Measurements from ENCODE around the gene RLN2.
"Not testable (repeated sequence)": the region's sequence is repeated elsewhere in the genome, so short reads cannot be mapped to it uniquely, and the experiment has no call there.

RLN2 gene, protein sequence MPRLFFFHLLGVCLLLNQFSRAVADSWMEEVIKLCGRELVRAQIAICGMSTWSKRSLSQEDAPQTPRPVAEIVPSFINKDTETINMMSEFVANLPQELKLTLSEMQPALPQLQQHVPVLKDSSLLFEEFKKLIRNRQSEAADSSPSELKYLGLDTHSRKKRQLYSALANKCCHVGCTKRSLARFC

DNA sequence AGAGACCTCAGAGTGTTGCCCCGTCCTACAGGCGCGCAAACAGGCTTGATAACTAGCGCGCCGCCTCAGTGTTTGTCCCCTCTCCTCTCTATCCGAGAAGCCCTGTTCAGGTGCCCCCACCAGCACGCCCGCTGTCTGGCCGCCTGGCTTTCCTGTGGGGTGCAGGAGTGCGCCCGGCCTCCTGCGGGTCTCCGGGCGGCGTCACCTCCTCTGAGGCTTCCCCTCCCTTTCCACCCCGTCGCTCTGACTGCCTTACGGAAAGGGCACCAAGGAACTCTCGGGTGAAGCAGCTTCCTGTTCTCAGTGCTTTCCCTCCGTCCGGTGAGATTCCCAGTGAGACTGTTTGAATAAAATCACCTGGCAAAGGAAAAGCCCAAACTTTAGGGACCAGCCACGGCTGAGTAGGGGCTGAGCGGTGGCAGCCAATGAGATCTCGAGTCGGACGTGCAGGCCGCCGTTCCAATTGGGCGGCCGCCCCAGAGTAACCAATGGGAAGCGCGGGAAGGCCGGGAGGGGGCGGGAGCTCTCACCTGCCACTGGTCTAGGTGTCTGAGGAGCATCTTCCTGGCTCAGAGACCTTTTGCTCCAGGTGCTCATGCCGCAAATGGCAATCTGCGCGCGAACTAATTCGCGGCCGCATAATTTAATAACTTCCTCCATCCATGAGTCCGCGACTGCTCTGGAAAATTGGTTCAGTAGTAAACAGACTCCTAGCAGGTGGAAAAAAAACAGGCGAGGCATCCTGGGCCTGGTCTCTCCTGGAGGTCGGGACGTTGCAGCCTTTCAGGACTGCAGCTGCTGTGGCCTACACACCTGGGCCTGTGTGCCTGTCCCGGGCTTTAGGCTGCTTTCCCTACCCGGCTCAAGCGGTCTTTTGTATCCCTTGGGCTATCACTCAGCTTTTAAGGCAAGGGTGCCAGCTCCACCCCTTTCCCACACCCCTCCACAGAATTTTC is at the start of gene RLN2:
Gene RLN2 (minus strand): TSS at position 877 of the 956 bp plus-strand sequence. CDS start 136 bp downstream, at position 741.
- not testable (repeated sequence) for DNase-seq (ENCODE audit: low spot score)

DNA sequence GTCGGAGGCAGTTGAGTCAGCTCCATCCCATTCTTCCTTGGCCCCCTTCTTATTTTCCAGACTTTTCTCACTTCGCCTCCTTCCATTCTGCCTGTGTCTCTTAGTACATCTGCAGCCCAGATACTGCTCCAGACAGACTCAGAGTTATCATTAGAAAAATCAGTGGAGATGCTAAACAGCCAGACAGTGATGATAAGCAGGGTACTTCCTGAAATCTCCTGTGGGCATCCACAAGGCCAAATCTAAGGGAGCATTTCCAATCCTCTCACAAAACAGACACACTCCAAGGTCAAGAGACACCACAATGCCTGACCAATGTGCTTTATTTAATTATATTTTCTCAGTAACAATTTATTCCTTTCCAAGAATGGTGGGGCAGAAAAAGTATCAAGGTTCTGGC is 49.7 kb upstream of the RLN2 start:
- DNase-seq (ENCODE audit: low spot score): no peak

DNA sequence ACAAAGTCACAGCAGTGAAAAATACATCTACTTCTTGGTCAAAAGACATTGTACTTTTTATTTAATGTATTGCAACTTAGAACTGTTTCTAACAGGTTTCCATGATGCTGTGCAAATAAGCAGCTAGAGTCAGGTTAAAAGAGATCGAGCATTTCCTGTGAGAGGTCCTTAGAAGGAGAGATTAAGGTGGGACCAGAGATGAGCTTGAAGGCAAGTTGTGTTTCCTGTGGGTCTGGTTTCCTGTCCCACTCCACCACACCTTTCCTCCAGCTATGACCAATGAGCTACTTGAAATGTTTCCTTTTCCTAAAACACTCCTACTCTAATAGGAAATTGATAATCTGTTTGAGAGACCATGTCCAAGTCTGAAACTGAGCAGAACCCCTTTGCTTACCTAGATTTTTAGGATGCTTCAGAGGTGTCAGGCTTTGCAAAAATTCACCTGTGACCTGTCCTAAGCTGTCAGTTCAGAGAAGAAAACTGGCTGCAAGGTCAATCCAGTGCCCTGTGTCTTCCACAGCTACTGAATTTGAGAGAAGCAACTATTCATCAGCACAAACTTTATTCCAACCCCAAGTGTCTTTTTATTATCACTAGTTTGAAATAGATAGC is 48.2 kb upstream of the RLN2 start:
- no peak for DNase-seq (ENCODE audit: low spot score)

DNA sequence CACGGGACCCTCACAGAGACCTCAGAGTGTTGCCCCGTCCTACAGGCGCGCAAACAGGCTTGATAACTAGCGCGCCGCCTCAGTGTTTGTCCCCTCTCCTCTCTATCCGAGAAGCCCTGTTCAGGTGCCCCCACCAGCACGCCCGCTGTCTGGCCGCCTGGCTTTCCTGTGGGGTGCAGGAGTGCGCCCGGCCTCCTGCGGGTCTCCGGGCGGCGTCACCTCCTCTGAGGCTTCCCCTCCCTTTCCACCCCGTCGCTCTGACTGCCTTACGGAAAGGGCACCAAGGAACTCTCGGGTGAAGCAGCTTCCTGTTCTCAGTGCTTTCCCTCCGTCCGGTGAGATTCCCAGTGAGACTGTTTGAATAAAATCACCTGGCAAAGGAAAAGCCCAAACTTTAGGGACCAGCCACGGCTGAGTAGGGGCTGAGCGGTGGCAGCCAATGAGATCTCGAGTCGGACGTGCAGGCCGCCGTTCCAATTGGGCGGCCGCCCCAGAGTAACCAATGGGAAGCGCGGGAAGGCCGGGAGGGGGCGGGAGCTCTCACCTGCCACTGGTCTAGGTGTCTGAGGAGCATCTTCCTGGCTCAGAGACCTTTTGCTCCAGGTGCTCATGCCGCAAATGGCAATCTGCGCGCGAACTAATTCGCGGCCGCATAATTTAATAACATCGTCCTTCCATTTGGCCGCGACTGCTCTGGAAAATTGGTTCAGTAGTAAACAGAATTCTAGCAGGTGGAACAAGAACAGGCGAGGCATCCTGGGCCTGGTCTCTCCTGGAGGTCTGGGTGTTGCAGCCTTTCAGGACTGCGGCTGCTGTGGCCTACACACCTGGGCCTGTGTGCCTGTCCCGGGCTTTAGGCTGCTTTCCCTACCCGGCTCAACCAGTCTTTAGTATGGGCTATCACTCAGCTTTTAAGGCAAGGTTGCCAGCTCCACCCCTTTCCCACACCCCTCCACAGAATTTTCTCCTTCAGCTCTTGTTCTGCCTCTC is 34.8 kb upstream of the RLN2 start, which contains the start of gene RLN1:
Gene RLN1 (minus strand): TSS at position 885 of the 990 bp plus-strand sequence. CDS start 130 bp downstream, at position 755.
- DNase-seq (ENCODE audit: low spot score): peak; percentile 19

DNA sequence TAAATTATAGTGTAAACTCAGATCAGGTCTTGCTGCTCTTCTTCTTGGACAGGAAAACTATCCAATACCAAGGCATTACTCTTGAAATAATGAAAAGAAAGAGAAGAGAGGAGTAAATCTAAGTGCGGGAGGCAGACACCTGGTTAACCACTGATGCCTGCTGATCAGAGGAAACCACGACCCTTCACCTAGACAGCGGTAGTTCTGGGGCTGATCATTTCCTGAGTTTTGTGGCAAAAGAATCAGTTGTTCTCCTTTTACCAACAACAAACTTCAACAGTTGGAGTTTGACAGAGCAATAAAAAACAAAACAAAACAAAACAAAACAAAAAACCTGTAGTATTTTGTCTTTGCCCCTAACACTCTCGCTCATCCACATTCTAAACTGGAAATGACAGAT is 32.2 kb upstream of the RLN2 start:
- DNase-seq (ENCODE audit: low spot score): no peak

DNA sequence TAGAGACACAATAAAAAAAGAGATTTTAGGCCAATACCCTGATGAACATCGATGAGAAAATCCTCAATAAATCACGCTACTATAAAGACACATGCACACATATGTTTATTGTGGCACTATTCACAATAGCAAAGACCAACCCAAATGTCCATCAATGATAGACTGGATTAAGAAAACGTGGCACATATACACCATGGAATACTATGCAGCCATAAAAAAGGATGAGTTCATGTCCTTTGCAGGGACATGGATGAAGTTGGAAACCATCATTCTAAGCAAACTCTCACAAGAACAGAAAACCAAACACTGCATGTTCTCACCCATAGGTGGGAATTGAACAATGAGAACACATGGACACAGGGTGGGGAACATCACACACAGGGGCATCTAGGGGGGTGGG is 26.8 kb upstream of the RLN2 start:
- DNase-seq (ENCODE audit: low spot score): not testable (repeated sequence)

DNA sequence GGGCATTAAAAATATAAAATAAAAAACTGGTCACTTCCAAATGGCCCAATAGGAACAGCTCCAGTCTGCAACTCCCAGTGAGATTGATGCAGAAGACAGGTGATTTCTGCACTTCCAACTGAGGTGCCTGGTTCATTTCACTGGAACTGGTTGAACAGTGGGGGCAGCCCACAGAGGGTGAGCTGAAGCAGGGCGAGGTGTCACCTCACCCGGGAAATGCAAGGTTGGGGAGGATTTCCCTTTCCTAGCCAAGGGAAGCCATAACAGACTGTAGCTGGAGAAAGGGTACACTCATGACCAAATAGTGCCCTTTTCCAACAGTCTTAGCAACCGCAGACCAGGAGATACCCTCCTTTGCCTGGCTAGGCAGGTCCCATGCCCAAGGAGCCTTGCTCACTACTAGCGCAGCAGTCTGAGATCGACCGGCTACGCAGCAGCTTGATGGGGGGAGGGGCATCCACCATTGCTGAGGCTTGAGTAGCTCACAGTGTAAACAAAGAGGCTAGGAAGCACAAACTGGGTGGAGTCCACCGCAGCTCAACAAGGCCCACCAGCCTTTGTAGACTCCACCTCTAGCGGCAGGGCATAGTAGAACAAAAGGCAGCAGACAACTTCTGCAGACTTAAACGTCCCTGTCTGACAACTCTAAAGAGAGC is 22.5 kb upstream of the RLN2 start:
- no peak for DNase-seq (ENCODE audit: low spot score)

DNA sequence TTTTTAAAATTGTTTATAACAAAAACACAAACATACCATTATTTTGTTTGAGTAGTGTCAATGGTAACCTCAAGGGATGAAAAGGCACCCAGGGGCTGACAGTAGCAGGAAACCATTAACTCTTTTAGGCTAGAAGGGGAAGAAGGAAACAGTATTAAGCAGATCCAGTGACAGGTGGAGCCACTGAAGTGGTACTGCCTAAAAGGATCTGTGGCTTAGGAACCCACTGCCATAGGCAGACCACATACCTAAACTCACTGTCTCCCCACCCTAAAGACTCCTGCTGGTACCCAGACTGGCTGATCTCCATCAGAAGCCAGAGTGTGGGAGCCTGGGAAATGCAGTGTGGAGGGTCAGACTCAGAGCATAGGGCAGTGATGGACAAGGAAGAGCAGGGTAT is 21.7 kb upstream of the RLN2 start:
- DNase-seq (ENCODE audit: low spot score): no peak

DNA sequence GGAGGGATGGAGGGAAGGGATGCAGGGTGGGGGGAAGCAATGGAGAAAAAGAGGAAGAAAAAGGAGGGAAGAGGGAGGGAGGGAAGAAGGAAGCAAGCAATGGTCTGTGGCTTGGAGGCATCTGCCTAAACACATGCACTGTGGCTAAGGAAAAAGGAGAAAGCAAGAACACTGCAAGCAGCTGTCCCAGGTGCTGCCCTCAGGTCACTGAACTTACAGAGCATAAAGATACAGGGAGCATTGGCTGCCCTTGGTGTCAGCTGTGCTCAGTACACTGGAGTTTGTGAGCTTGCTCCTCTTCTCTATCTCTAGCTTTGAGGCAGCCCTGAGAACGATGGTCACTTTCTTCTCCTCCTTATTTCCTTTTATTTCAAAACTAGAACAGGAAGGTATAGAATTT is 17.1 kb upstream of the RLN2 start:
- not testable (repeated sequence) for DNase-seq (ENCODE audit: low spot score)

DNA sequence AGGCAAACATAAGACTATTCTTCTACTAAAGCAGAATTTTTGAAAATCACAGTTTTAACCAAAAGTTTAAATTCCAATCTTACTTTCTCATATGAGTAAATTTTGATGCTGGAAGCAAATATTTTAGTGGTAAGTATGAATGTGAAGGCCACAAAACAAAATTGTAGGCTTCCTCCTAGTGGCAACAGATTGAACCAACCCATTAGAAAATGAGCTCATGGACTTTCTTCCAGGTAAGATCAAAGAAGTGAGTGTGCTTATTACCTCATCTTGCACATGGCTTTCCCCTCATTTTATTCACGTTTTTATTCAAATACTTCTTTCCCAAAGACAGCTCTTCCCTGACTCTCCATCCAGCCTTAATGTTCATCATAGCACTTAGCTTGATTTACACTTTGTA is 16.5 kb upstream of the RLN2 start:
- DNase-seq (ENCODE audit: low spot score): no peak

DNA sequence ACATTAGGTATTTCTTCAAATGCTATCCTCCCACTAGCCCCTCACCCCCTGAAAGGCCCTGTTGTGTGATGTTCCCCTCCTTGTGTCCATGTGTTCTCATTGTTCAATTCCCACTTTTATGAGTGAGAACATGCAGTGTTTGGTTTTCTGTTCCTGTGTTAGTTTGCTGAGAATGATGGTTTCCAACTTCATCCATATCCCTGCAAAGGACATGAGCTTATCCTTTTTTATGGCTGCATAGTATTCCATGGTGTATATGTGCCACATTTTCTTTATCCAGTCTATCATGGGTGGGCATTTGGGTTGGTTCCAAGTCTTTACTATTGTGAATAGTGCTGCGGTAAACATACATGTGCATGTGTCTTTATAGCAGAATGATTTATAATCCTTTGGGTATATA is 11.9 kb upstream of the RLN2 start:
- not testable (repeated sequence) for DNase-seq (ENCODE audit: low spot score)

DNA sequence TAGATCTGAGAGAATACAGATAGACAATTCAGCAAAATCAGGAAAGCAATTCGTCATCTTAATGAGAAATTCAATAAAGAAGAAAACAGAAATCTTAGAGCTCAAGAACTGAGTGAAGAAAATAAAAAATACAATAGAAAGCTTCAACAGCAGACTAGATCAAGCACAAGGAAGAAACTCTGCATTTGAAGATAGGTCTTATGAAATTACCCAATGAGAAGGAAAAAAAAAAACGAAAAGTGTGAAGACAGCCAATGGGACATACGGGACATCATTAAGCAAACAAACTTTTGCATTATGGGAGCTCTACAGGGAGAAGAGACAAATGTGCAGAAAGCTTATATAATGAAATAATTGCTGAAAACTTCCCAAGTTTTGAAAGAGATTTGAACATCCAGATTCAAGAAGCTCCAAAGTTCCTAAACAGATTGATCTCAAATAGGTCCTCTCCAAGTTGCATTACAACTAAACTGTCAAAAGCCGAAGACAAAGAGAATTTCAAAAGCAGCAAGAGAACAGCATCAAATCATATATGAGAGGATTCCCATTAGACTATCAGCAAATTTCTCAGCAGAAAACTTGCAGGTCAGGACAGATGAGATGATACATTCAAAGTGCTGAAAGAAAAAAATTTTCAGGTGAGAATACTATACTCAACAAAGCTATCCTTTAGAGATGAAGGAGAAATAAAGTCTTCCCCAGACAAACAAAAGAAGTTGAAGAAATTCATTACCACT is 10.8 kb upstream of the RLN2 start:
- DNase-seq (ENCODE audit: low spot score): no peak

DNA sequence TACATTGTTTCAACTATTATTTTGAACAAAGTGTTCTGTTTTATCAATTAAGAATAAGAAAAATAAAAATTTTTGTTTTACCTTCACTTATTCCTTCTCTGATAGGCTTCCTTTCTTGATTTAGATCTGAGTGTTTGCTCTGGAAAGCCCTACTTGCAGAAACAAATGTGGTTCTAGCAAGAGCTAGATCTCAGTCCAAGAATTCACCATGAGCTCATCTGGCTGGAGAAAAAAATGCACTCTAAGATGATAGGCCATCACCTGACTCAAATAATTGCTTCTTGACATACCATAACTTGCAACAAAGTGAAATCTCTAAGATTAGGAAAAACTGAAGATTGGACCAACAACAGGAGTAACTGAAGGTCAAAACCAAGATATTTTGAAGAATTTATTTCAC is 6.3 kb upstream of the RLN2 start:
- no peak for DNase-seq (ENCODE audit: low spot score)

DNA sequence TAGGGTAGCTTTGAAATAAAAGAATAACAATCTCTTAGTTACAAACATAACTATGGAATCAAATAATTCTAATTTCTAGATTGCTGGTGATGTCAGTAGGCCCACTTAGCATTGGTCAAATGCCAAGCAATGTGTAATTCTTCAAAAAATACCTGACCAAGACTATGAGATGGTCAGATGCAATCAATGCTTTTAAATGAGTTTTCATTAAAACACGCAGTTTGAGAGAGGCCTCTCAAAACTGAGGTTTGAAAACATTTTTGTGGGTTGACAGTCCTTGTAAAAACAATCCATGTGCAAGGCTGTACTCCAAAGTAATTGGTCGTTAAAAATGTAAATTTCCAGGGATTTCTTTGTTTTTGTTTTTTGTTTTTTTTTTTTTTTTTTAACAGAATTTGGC is 1.2 kb upstream of the RLN2 start:
- DNase-seq (ENCODE audit: low spot score): no peak

DNA sequence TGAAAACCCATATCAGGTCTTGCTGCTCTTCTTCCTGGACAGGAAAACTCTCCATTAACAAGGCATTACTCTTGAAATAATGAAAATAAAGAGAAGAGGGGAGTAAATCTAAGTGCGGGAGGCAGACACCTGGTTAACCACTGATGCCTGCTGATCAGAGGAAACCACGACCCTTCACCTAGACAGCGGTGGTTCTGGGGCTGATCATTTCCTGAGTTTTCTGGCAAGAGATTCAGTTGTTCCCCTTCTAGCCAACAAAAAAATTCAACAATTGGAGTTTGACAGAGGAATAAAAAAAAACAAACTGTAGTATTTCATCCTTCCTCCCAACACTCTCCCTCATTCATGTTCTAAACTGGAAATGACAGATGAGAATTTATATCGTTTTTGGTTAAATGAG is 3.0 kb downstream of the RLN2 start:
- DNase-seq (ENCODE audit: low spot score): no peak

DNA sequence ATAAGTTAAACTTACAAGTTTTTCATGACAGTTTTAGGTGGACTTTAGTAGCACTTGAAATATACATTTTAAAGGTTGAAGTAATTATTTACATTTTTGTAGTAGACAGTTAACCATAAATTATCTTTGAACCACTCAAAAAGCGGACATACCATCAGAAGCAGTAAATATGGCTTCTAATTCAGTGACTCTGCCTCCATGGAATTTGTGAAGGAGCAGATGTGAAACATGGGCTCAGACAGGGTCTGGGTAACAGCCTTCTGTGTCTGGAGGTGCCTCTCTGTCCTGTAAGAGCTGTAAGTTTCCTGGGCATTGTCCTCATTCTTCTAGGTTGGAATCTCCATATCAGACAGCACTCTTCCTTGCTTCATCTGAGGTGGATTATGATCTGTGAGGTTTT is 12.4 kb downstream of the RLN2 start:
- no peak for DNase-seq (ENCODE audit: low spot score)

DNA sequence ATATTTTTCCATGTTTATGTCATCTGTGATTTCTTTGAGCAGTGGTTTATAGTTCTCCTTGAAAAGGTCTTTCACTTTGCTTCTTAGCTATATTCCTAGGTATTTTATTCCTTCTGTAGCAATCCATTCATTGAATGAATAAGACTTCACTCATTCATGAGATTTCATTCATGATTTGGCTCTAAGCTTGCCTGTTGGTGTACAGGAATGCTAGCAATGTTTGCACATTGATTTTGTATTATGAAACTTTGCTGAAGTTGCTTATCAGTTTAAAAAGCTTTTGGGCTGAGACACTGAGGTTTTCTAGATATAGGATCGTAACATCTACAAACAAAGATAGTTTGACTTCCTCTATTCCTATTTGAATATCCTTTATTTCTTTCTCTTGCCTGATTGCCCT is 15.9 kb downstream of the RLN2 start:
- DNase-seq (ENCODE audit: low spot score): no peak

DNA sequence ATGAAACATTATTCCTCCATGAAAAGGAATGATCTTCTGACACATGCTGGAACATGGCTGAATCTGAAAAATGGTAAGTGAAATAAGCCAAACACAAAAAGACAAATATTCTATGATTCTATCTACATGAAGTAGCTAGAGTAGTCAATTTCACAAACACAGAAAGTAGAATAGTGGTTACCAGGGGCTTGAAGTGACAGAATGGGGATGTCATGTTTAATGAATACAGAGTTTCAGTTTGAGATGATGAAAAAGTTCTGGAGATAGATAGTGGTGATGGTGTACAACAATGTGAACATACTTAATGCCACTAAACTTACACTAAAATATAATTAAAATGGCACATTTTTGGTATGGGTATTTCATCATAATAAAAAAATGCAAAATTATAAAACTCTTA is 18.3 kb downstream of the RLN2 start:
- no peak for DNase-seq (ENCODE audit: low spot score)

DNA sequence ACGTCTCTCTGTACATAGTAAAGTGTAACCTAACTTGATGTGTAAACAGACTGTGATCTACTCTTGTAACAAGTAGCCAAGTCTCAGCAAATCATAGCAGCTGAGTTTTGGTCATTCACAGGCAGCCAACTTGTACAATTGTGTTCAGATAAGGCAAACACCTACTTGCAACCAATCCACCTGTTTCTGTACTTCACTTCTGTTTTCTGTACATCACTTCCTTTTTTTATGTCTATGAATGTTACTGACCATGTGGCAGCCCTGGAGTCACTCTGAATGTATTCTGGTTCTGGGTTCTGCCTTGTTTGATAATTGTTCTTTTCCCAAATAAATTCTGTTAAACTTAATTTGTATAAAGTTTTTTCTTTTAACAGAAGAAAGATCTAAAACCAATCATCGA is 26.0 kb downstream of the RLN2 start:
- no peak for DNase-seq (ENCODE audit: low spot score)

DNA sequence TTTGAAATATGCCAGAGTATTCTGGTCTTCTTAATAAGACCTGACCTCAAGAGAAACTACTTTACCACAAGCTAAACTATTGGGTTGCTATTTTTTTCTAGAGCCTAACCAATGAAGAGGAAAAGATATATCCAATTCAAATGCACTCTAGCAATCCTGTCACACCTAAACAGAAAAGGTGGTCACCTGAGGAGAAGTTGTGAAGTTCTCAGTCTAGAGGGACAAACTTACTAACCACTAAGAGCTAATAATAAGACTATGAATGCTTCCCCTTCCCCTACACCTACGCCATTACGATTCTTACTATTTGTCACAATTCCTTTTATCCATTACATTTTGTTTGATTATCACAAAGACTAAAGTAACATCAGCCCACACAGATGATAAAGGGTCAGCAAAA is 29.7 kb downstream of the RLN2 start:
- no peak for DNase-seq (ENCODE audit: low spot score)
